GM18498 (cell line): Measurements from ENCODE around the gene KYNU.
"Not testable (repeated sequence)": the region's sequence is repeated elsewhere in the genome, so short reads cannot be mapped to it uniquely, and the experiment has no call there.

ENCODE experiments used
- ATAC-seq: cut with Tn5 transposase; IDR thresholded peaks from one replicate; pipeline ENCODE4 v1.9.1; 2021; ENCODE audit warnings: mild to moderate bottlenecking, moderate library complexity; ENCODE audit not compliant: unreplicated experiment

The KYNU gene

DNA sequence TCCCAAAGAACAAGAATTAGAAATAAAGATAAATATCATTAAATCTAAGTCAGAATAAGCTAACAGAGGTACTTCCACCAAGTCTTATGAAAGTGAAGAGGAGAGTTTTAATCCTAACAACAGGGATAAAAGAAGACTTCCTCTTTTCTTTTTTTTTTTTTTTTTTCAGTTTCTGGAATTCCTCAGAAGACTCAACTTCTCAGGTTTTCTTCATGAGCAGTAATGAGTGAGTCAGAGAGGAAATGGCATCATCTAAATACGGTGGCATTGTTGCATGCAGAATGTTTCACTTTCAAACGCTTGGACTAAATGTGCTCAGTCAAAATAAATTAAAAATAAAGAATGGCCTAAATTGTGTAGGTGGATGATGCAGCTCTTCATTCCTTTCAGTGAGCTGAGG lies 206.2 kb downstream of the KYNU start:
- peak; percentile 51 for ATAC-seq

GRCh38 chr2:143084462-143084861 lies 207.0 kb downstream of the KYNU start:
- ATAC-seq, result no peak

GRCh38 chr2:143085125-143085784 lies 207.8 kb downstream of the KYNU start:
- ATAC-seq, result peak; percentile 76

DNA sequence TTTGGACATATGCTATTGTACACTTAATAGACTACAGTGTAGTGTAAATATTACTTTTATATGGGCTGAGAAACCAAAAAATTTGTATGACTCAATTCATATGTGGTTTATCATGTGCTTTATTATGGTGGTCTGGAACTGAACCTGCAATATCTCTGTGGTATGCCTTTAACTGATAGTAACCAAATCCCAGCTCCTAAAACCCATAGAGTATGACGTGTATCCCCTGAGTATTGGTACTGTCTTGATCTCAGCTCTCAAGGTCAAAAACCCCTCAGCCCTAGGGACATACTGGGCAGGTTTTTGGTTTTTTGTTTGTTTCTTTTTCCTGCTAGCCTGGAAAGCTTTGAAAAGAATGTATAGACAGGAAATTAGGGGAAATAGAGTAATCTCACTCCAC lies 209.6 kb downstream of the KYNU start:
- ATAC-seq, result no peak

DNA sequence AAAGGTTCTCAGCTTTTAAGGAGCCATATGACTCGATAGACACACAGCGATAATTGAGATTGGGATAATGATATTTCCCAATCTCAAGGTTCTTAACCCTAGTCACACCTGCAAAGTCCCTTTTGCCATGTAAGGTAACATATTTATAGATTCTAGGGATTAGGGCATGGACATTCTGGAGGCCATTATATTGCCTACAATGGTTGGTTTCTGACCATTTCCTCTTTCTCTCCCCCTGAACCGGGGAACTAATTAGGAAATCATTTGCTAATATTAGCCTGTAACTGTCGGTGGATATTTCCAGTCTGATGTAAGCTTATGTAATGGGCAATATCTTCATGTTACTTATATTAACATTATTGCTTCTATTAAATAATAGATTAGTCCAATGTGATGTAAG lies 210.9 kb downstream of the KYNU start:
- no peak for ATAC-seq

DNA sequence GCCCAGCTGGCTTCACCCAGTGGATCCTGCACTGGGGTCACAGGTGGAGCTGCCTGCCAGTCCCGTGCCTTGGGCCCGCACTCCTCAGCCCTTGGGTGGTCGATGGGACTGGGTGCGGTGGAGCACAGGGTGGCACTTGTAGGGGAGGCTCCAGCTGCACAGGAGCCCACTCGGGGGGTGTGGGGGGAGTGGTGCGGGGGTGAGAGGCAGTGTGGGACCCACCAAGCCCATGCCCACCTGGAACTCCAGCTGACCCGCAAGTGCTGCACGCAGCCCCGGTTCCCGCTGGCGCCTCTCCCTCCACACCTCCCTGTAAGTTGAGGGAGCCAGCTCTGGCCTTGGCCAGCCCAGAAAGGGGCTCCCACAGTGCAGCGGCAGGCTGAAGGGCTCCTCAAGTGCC lies 212.1 kb downstream of the KYNU start:
- ATAC-seq, result not testable (repeated sequence)
